Aorta (tissue), 5 donors: ENCODE results near the gene KLHDC8A. TPM values are rescaled to one million over a fixed set of nuclear protein-coding genes. Genes with fewer than 3 reads are reported as not detected.

Source experiments
- ATAC-seq: fragments of 200-7000 bp; cut with Tn5 transposase; one replicate; pipeline ENCODE4 v1.9.1; 2022; ENCODE audit warnings: moderate library complexity; ENCODE audit not compliant: low FRiP score
- DNase-seq, 2 donors: peaks; one replicate each; pipeline ENCODE4 v3.0.0-alpha.2; 2020
- H3K27ac ChIP-seq, 2 donors: one replicate each; pipeline ENCODE4 v1.5.1; 2013; ENCODE audit warnings: low read length in 2 of 2, mild to moderate bottlenecking in 2 of 2, moderate library complexity in 2 of 2, control low read depth in 1 of 2, inconsistent platforms in 1 of 2, low read depth in 1 of 2
- H3K27me3 ChIP-seq, 2 donors: one replicate each; pipeline ENCODE4 v1.6.1; 2013; ENCODE audit warnings: control low read depth in 1 of 2, low read length in 1 of 2, mild to moderate bottlenecking in 1 of 2, moderate library complexity in 1 of 2; ENCODE audit not compliant: insufficient read depth in 2 of 2, control insufficient read depth in 1 of 2
- H3K36me3 ChIP-seq, 2 donors: one replicate each; pipeline ENCODE4 v1.6.1; 2013; ENCODE audit warnings: control low read depth in 1 of 2, low read length in 1 of 2, mild to moderate bottlenecking in 1 of 2; ENCODE audit not compliant: insufficient read depth in 2 of 2, control insufficient read depth in 1 of 2
- H3K4me1 ChIP-seq, 2 donors: one replicate each; pipeline ENCODE4 v1.6.1; 2013; ENCODE audit warnings: low read length in 2 of 2, control low read depth in 1 of 2, mild to moderate bottlenecking in 1 of 2, moderate library complexity in 1 of 2; ENCODE audit not compliant: insufficient read depth in 2 of 2, control insufficient read depth in 1 of 2
- H3K4me3 ChIP-seq, 2 donors: one replicate each; pipeline ENCODE4 v1.5.1; 2013; ENCODE audit warnings: low read length in 2 of 2, control low read depth in 1 of 2, mild to moderate bottlenecking in 1 of 2
- H3K9me3 ChIP-seq: one replicate; pipeline ENCODE4 v1.6.1; 2013; ENCODE audit warnings: mild to moderate bottlenecking, low read length; ENCODE audit not compliant: control insufficient read depth
- WGBS, 2 donors: extraction: QIAGEN DNeasy Blood & Tissue Kit; methylation state at CpG; one replicate each; pipeline ENCODE4 v1.1.7; 2013; 5-methylcytosine and 5-hydroxymethylcytosine counted together
- intact Hi-C, 2 donors: fragments of 100-400 bp; cut with DNase I; formaldehyde crosslinking; loops; one replicate each; pipeline versions ENCODE4 v1.14.2 to v1.15.0; 2022
- polyA plus RNA-seq, 2 donors: library from polyadenylated mRNA; stranded (reverse); fragments of 200-250 nt; gene quantifications; one replicate each; pipeline ENCODE4 v1.2.3, GENCODE V29; 2013
- total RNA-seq, 2 donors: library from RNA; stranded (reverse); fragmentation: NEBNext Ultra II Directional; extraction: Animal tissue kit (Norgen Biotek cat#: 25700); gene quantifications; one replicate each; pipeline ENCODE4 v1.2.1, GENCODE V29; 2021
- donor health status: healthy with polysubstance abuse.
- donor health status: Bipolar disorder and iron deficiency.
- donor health status: DM: no; HTN: no; CAD: no.
- donor health status: DM: no; HTN: no; CAD: no.
- donor health status: DM: yes; HTN: yes; CAD: no.

The KLHDC8A gene
- total and polyA plus RNA-seq, 4 donors, result 1.2 TPM; not detected in 3

DNA sequence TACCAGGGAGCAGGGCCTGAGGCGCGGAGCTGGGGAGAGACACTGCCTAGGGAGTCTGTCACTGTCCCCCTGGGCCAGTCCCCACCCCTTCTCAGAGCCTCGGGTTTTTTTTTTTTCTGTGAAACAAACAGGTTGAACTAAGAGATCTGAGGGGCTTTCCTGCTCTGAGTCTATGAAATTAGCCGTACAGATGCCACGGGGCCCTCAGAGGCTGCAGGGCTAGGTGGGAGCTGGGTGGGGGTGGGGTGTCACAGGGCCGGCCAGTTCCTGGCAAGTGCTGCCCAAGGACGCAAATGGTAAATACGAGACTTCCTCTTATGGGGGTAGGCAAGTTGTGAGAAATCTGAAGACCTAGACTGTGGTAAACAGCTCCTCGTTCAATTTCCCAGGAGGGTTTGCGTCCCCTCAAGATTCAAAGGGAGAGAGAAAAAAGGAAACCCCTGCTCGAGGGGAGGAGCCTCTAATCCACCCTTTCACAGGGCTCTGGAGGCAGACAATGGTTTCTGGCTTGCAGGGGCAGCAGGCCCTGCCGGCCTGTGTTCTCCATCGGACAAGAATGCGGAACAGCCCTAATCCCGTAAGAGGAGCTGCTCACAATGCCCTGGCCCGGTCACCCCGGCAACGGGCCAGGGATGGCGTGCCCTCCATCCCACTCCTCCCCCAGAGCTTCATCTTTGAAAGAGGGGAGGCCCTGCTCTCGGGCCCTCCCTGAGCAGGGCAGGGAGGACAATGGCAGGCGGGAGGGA is 43.0 kb downstream of the KLHDC8A start:
- Histone ChIP-seq H3K27ac (no peak overlapping the region), H3K4me1 (no peaks in the 10 kb centered on the region), H3K4me3 (no peak overlapping the region), H3K9me3 (no peaks in the 10 kb centered on the region), H3K27me3 (no peaks in the 10 kb centered on the region), H3K36me3 (no peaks in the 10 kb centered on the region)
- peak; percentile 75 to 80 for DNase-seq
- ATAC-seq, result peak; percentile 59
- intact Hi-C loops, result no loop called here
- WGBS, 2 donors, result 41 to 59% methylated on average over 20 to 21 of the region's 21 CpGs

- Histone ChIP-seq H3K4me3 (no peak overlapping the region), H3K27me3 (no peaks in the 10 kb centered on the region), H3K36me3 (no peaks in the 10 kb centered on the region), H3K9me3 (no peaks in the 10 kb centered on the region), H3K4me1 (no peaks in the 10 kb centered on the region), H3K27ac (no peak overlapping the region)
- intact Hi-C loops, result no loop called here
- ATAC-seq, result no peak
- 73 to 75% methylated on average over 10 of the region's 10 CpGs for WGBS, 2 donors
- no peak for DNase-seq
Measured at GRCh38 chr1:205312866-205313562, 43.7 kb downstream of the KLHDC8A start.

- H3K27me3 ChIP-seq, result no peaks in the 10 kb centered on the region
- 95 to 96% methylated on average over 8 of the region's 8 CpGs for WGBS, 2 donors
- intact Hi-C loops, result no loop called here
- no peak for DNase-seq
- no peak overlapping the region for H3K27ac ChIP-seq
- H3K36me3 ChIP-seq, result no peaks in the 10 kb centered on the region
- H3K4me1 ChIP-seq, result no peaks in the 10 kb centered on the region
- H3K9me3 ChIP-seq, result no peaks in the 10 kb centered on the region
- H3K4me3 ChIP-seq, result no peak overlapping the region
- ATAC-seq, result no peak
Measured at GRCh38 chr1:205310976-205311704, 45.6 kb downstream of the KLHDC8A start.

DNA sequence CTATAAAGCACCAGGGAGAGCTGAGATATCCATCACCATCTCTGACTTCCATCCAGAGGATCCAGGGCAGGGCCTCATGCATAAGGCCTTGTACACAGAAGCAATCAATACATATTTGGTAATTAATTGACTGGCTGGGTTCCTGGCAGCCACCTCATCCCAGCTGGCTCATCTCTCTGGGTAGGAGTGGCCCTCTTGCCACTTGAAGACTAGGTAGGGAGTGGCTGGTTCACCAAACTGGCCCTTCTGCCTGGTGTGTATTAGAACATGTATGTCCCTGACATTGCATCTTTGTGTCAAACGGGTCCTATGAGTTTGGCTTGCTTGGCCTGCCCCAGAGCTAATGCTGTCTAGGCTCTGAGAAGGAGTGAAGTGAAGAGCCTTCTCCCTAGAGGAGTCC is 47.0 kb downstream of the KLHDC8A start:
- ATAC-seq (no peak), DNase-seq (no peak)
- H3K36me3 ChIP-seq, result no peaks in the 10 kb centered on the region
- WGBS, 2 donors, result 81 to 100% methylated on average over 1 of the region's 1 CpG
- no peaks in the 10 kb centered on the region for H3K9me3 ChIP-seq
- no peak overlapping the region for H3K27ac ChIP-seq
- H3K27me3 ChIP-seq, result no peaks in the 10 kb centered on the region
- no peaks in the 10 kb centered on the region for H3K4me1 ChIP-seq
- no peak overlapping the region for H3K4me3 ChIP-seq
- intact Hi-C loops, result no loop called here

DNA sequence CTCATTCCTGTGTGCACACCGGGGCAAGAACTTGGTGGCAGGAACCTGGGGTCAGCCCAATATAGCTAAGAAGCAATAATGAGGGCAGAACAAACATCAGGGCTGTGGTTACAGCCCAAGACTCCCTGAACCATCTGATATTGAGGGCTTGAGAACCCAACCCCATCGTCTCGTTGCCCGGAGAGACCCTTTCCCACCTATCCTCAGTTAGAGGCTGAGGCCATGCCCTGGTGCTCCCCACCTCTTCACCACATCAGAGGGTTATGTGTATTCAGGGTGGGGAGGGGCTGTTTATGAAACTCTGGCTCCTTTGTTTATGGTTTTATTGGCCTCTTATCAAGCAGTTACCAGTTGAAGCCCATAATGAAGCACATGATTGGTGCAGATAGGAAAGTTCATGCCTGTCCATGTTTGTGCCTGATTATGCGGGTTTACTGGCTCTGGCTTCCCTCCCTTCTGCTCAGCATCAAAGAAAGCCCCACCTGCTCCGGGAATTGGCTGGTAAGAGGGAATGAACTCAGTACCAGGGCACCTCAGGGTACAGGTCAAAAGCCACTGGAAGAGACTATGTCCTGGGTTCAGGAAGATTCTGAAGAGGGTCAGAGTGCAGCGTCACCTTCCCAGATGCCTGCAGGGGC is 49.7 kb downstream of the KLHDC8A start:
- DNase-seq, result no peak
- Histone ChIP-seq H3K27me3 (no peaks in the 10 kb centered on the region), H3K27ac (no peak overlapping the region), H3K4me1 (no peaks in the 10 kb centered on the region), H3K36me3 (no peaks in the 10 kb centered on the region), H3K4me3 (no peak overlapping the region), H3K9me3 (no peaks in the 10 kb centered on the region)
- ATAC-seq, result no peak
- intact Hi-C loops, result no loop called here
- WGBS, 2 donors, result 94 to 96% methylated on average over 7 of the region's 7 CpGs

GRCh38 chr1:205304695-205305070 is 52.0 kb downstream of the KLHDC8A start:
- WGBS, 2 donors, result 94 to 95% methylated on average over 1 of the region's 1 CpG
- Histone ChIP-seq H3K36me3 (no peaks in the 10 kb centered on the region), H3K4me3 (no peak overlapping the region), H3K27ac (no peak overlapping the region), H3K4me1 (no peaks in the 10 kb centered on the region), H3K9me3 (no peaks in the 10 kb centered on the region), H3K27me3 (no peaks in the 10 kb centered on the region)
- ATAC-seq (no peak), DNase-seq (no peak)
- intact Hi-C loops, result no loop called here

- no peak overlapping the region for H3K27ac ChIP-seq
- peak in 1 of 2 donors; percentile 37 for DNase-seq
- H3K27me3 ChIP-seq, result no peaks in the 10 kb centered on the region
- intact Hi-C loops, result no loop called here
- no peaks in the 10 kb centered on the region for H3K36me3 ChIP-seq
- 94 to 96% methylated on average over 19 of the region's 19 CpGs for WGBS, 2 donors
- no peaks in the 10 kb centered on the region for H3K9me3 ChIP-seq
- no peak overlapping the region for H3K4me3 ChIP-seq
- ATAC-seq, result no peak
- no peaks in the 10 kb centered on the region for H3K4me1 ChIP-seq
Measured at GRCh38 chr1:205304046-205304694, 52.6 kb downstream of the KLHDC8A start.

DNA sequence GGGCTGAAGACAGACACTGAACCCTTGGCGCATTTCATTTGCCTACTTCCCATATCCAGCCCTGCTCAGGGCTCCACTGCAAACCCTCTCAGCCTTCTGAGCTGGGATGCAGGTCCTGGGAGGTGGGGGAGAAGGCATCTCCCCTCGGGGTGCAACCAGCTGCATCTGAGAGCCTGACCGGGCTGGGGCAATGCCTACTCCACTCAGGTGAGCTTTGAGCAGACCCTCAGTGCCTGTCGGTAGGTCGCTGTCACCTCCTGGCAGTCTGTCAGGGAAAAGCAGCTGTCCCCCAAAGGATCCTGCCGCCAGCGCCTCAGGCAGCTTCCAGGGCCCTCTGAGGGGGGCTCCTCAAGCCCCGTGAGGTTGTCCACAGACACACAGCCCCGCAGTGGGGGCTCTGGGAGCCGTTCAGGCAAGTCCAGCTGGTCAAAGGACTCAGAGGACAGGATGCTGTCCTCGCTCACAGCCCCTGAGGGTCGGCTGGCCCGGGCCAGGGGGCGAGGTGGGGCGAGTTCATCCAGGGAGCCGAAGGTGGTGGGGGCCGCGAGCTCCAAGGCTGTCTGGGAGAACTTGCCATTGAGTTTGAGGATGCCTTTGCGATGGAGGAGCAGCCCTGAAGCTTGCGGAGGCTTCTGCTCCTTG is 53.4 kb downstream of the KLHDC8A start:
- no peak overlapping the region for H3K27ac ChIP-seq
- intact Hi-C loops, result no loop called here

More for the DNA sequence above, 53.4 kb downstream of the KLHDC8A start:
- Histone ChIP-seq H3K36me3 (no peaks in the 10 kb centered on the region), H3K4me3 (no peak overlapping the region), H3K4me1 (no peaks in the 10 kb centered on the region), H3K27me3 (no peaks in the 10 kb centered on the region), H3K9me3 (no peaks in the 10 kb centered on the region)
- DNase-seq (peak in 1 of 2 donors; percentile 34), ATAC-seq (no peak)
- 93% methylated on average over 20 of the region's 20 CpGs for WGBS, 2 donors
